ENCODE data around the gene SQSTM1. TPM values are rescaled to one million over a fixed set of nuclear protein-coding genes. Genes with fewer than 3 reads are reported as not detected.
A peak's percentile ranks its signal among the peaks of the same experiment; 100 is the strongest.

SQSTM1 gene
- total RNA-seq, 2 experiments from 2014 or later = 105 to 123 TPM

DNA sequence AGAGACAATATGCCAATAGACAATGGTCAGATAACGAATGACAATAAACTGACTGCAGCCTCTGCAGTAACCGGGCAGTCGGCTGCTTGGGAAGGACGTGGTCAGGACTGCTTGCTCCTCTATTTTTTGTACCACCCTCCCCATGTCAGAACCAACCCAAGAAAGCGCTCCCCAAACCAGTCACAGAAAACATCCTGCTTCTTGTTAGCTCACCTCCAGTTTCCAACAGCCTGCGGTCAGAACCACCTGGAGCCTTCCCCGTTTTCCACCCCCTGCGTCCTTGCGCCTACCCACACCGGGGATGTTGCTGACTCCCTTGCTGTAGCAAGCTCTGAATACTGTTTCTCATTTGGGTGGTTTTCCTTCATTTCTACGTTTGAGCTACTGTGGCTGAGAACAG, 39.6 kb downstream of the SQSTM1 start:
- no peak for DNase-seq
- CTCF ChIA-PET = interaction anchor here (1.0 kb wide), 1 partner anchor 15 kb away, joined by 3 read pairs; no protein-coding TSS in a partner anchor
- Mint-ChIP-seq H3K4me3 (peak overlapping the region; percentile 85), H3K27me3 (no peaks in the 10 kb centered on the region), H3K9me3 (no peaks in the 10 kb centered on the region), H3K27ac (no peak overlapping the region), H3K4me1 (ENCODE audit: low read depth) (peaks cover 14% of the 10 kb centered on the region), H3K36me3 (ENCODE audit: low read depth) (peaks cover 16% of the 10 kb centered on the region)
- POLR2A ChIA-PET = no interaction called here
- no peak for ATAC-seq
- intact Hi-C loops (cut with micrococcal nuclease) = no loop called here
- TF ChIP-seq, protein P1, sequence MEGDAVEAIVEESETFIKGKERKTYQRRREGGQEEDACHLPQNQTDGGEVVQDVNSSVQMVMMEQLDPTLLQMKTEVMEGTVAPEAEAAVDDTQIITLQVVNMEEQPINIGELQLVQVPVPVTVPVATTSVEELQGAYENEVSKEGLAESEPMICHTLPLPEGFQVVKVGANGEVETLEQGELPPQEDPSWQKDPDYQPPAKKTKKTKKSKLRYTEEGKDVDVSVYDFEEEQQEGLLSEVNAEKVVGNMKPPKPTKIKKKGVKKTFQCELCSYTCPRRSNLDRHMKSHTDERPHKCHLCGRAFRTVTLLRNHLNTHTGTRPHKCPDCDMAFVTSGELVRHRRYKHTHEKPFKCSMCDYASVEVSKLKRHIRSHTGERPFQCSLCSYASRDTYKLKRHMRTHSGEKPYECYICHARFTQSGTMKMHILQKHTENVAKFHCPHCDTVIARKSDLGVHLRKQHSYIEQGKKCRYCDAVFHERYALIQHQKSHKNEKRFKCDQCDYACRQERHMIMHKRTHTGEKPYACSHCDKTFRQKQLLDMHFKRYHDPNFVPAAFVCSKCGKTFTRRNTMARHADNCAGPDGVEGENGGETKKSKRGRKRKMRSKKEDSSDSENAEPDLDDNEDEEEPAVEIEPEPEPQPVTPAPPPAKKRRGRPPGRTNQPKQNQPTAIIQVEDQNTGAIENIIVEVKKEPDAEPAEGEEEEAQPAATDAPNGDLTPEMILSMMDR (IDR thresholded peaks at IDR 0.05) = no peak

DNA sequence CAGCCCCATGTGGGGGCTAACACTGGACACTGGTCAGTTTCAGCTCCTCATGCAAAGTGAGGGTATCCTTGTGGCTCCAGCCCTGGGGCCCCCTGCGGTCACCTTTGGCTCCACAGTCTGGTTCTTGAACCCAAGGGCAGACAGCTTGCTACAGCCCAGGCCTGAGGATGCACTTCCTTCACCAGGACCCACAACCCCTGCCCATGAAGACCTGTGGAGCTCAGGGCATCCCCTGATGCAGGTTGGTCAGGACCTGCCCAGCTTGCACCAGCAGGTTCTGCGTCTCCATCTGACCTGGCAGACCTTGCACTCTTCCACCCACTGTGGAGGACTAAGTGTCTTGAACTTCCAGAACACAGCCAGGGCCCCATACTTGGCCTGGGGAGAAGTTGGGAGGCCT, 41.6 kb downstream of the SQSTM1 start:
- POLR2A ChIA-PET = no interaction called here
- Mint-ChIP-seq H3K27me3 (no peaks in the 10 kb centered on the region), H3K4me3 (no peak overlapping the region), H3K27ac (no peak overlapping the region), H3K9me3 (no peaks in the 10 kb centered on the region), H3K4me1 (ENCODE audit: low read depth) (peaks cover 14% of the 10 kb centered on the region), H3K36me3 (ENCODE audit: low read depth) (peaks cover 16% of the 10 kb centered on the region)
- TF ChIP-seq, protein P1 (IDR thresholded peaks at IDR 0.05) = no peak
- intact Hi-C loops (cut with micrococcal nuclease) = no loop called here
- CTCF ChIA-PET = interaction anchor here (0.6 to 1.8 kb wide), 2 partner anchors 61 to 99 kb away, joined by 3 to 5 read pairs; no protein-coding TSS in a partner anchor
- DNase-seq (no peak), ATAC-seq (no peak)

DNA sequence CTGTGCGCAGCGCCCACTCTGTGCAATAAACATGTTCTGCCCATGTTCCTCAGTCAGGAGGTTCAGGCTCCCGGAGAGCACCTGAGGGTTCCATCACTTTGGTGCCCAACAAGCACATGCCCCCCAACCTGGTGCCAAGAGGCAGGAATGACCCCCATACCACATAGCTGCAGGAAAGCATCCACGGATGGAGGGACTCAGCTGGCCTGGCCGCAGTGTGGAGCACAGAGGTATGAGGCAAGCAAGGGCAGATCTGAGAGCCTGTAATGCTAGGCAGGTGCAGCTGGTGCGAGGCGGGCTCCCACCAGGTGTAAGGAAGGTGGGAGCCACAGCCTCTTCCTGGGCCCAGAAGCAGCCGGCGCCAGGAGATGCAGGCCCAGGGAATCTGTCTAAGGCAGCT, 42.2 kb downstream of the SQSTM1 start:
- CTCF ChIA-PET = interaction anchor here (1.8 kb wide), 1 partner anchor 61 kb away, joined by 5 read pairs; no protein-coding TSS in a partner anchor
- TF ChIP-seq, protein P1 (IDR thresholded peaks at IDR 0.05) = no peak
- no peak overlapping the region for H3K4me3 Mint-ChIP-seq
- H3K36me3 Mint-ChIP-seq (ENCODE audit: low read depth) = peaks cover 16% of the 10 kb centered on the region
- no peak overlapping the region for H3K27ac Mint-ChIP-seq
- DNase-seq (no peak), ATAC-seq (no peak)
- no peaks in the 10 kb centered on the region for H3K27me3 Mint-ChIP-seq
- peaks cover 11% of the 10 kb centered on the region for H3K4me1 Mint-ChIP-seq (ENCODE audit: low read depth)
- no peaks in the 10 kb centered on the region for H3K9me3 Mint-ChIP-seq
- intact Hi-C loops (cut with micrococcal nuclease) = no loop called here
- POLR2A ChIA-PET = no interaction called here

DNA sequence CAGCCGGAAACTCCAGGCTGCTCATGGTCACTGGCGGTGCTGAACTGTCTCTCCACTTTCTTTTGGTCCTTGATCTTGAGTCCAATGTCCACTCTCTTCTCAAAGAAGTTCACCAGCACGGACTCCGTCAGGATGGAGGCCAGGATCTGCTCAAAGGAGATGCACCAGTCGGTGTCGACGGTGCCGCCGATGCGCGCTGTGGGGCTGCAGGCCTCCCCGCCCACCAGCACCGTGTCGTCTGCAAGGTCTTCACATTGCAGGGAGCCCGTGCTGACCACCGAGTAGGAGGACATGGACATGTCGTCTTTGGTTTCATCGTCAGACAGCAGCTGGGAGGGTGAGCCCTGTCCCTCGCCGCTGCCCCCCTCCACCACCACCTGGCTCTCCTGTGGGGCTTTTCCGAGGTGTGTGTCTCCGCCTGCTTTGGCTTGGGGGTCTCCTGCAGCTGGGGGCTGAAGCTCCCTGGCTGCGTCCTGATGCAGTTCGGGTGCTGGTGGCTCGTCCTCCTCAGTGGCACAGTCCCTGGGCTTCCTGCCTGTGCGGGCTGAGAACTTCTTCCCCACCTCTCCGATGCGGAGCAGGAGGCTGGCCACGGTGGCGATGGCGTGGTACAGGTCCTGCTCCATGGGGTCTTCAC, 42.9 kb downstream of the SQSTM1 start:
- intact Hi-C loops (cut with micrococcal nuclease) = no loop called here
- Mint-ChIP-seq H3K27ac (no peak overlapping the region), H3K4me3 (no peak overlapping the region), H3K36me3 (ENCODE audit: low read depth) (peaks cover 18% of the 10 kb centered on the region), H3K27me3 (no peaks in the 10 kb centered on the region), H3K9me3 (no peaks in the 10 kb centered on the region), H3K4me1 (ENCODE audit: low read depth) (peaks cover 9% of the 10 kb centered on the region)
- DNase-seq = no peak
- TF ChIP-seq, protein P1 (IDR thresholded peaks at IDR 0.05) = no peak
- POLR2A ChIA-PET = interaction anchor here (0.6 to 2.2 kb wide), 2 partner anchors 10 to 18 kb away, joined by 3 to 5 read pairs; no protein-coding TSS in a partner anchor
- no peak for ATAC-seq
- CTCF ChIA-PET = no interaction called here

DNA sequence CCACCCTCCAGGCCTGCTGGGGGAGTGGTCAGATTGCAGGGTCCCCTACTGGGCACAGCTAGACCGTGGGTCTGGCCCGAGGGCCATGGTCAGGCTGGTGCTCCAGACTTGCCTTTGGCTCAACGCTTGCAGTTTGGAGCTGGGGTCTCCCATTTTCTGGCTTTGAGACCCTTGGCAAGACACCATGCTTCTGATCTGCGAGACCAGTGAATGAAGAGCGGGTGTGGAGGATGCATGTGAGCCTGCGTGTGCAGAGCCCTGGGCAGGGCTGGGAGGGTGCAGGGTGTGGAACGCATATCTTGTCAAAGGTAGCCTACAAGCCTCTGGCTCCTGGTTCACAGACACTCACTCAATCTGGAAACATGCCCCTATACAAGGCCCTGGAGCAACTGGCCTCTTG, 44.0 kb downstream of the SQSTM1 start:
- ChIA-PET POLR2A (interaction anchor here (0.6 to 2.2 kb wide), 2 partner anchors 9 to 307 kb away, joined by 3 to 5 read pairs; no protein-coding TSS in a partner anchor), CTCF (no interaction called here)
- intact Hi-C loops (cut with micrococcal nuclease) = no loop called here

More for the DNA sequence above, 44.0 kb downstream of the SQSTM1 start:
- DNase-seq (no peak), ATAC-seq (no peak)
- no peaks in the 10 kb centered on the region for H3K9me3 Mint-ChIP-seq
- peaks cover 18% of the 10 kb centered on the region for H3K36me3 Mint-ChIP-seq (ENCODE audit: low read depth)
- H3K27me3 Mint-ChIP-seq = no peaks in the 10 kb centered on the region
- no peak overlapping the region for H3K4me3 Mint-ChIP-seq
- TF ChIP-seq, protein P1 (IDR thresholded peaks at IDR 0.05) = no peak
- H3K27ac Mint-ChIP-seq = no peak overlapping the region
- peaks cover 8% of the 10 kb centered on the region for H3K4me1 Mint-ChIP-seq (ENCODE audit: low read depth)

All from activated CD8-positive, alpha-beta T cell treated with anti-CD3 and anti-CD28 coated beads for 36 hours (primary cell).